Activated CD4-positive, alpha-beta T cell treated with anti-CD3 and anti-CD28 coated beads for 36 hours (primary cell): Measurements from ENCODE around the gene CALD1. TPM values are rescaled to one million over a fixed set of nuclear protein-coding genes. Genes with fewer than 3 reads are reported as not detected.

Source experiments
- ATAC-seq: fragments of 200-7000 bp; cut with Tn5 transposase; one replicate; pipeline ENCODE4 v1.10.0; 2021; ENCODE audit warnings: mild to moderate bottlenecking, moderate library complexity
- CTCF ChIA-PET: fragments of 350-600 bp; sonication (Branson Sonifier 250); formaldehyde crosslinking; loops from one replicate; lab custom pipeline; 2021; ENCODE audit warnings: antibody characterized with exemption; lab: Charles Lee
- POLR2A ChIA-PET: fragments of 350-600 bp; sonication (Branson Sonifier 250); formaldehyde crosslinking; loops from one replicate; lab custom pipeline; 2021; ENCODE audit warnings: antibody characterized with exemption, inconsistent platforms; lab: Charles Lee
- DNase-seq: peaks from one replicate; pipeline ENCODE4 v3.0.0-alpha.2; 2020
- H3K27ac Mint-ChIP-seq: one replicate; pipeline ENCODE4 v1.8.0; 2021; ENCODE audit warnings: mixed read lengths
- H3K27me3 Mint-ChIP-seq: one replicate; pipeline ENCODE4 v1.8.0; 2021; ENCODE audit warnings: mixed read lengths
- H3K36me3 Mint-ChIP-seq: one replicate; pipeline ENCODE4 v1.8.0; 2021; ENCODE audit warnings: low read depth, mixed read lengths
- H3K4me1 Mint-ChIP-seq: one replicate; pipeline ENCODE4 v1.8.0; 2021; ENCODE audit warnings: mixed read lengths
- H3K4me3 Mint-ChIP-seq: one replicate; pipeline ENCODE4 v1.8.0; 2021; ENCODE audit warnings: mild to moderate bottlenecking, moderate library complexity, mixed read lengths
- H3K9me3 Mint-ChIP-seq: one replicate; pipeline ENCODE4 v1.8.0; 2021; ENCODE audit warnings: low read depth, mixed read lengths
- intact Hi-C, 2 experiments: fragments of 100-400 bp; cut with DNase I in 1 of 2; cut with micrococcal nuclease in 1 of 2; formaldehyde crosslinking; loops; one replicate each; pipeline versions ENCODE4 v1.14.2 to v1.15.1; 2022 to 2024; cut with DNase I, micrococcal nuclease
- total RNA-seq, 2 experiments: library from RNA; stranded (reverse); gene quantifications; one replicate each; pipeline ENCODE4 v1.2.3, GENCODE V29; 2021

CALD1 gene
- total RNA-seq, 2 experiments from 2014 or later: 8.5 to 8.7 TPM

DNA sequence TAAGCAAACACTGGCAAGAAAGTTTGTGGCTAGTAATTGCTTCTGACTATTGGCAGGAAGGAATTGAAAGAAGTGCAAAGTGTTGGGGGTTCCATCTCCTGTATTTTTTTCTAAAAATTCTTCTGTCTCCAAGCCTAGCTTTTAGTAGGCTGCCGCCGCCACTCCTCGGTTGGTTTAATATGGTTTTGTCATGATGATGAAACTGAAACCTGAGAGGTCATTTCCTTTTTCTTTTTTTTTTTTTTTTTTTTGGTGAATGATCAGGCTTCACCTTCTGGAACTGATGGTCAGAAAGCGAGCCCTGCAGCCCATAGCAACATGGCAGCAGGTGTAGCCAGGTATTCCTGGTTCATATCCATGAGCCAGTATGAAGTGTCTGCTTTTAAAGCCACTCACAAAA, 131.5 kb downstream of the CALD1 start:
- ChIA-PET POLR2A (no interaction called here), CTCF (no interaction called here)
- no peaks in the 10 kb centered on the region for H3K9me3 Mint-ChIP-seq
- intact Hi-C loops: no loop called here
- H3K4me1 Mint-ChIP-seq: peaks cover 13% of the 10 kb centered on the region
- ATAC-seq: no peak
- no peak overlapping the region for H3K4me3 Mint-ChIP-seq
- H3K27me3 Mint-ChIP-seq: no peaks in the 10 kb centered on the region
- DNase-seq: no peak
- H3K36me3 Mint-ChIP-seq: no peaks in the 10 kb centered on the region
- no peak overlapping the region for H3K27ac Mint-ChIP-seq

- no peaks in the 10 kb centered on the region for H3K9me3 Mint-ChIP-seq
- ATAC-seq: no peak
- no peaks in the 10 kb centered on the region for H3K27me3 Mint-ChIP-seq
- ChIA-PET CTCF (interaction anchor here (1.0 kb wide), 1 partner anchor 35 kb away, joined by 3 read pairs; no protein-coding TSS in a partner anchor), POLR2A (no interaction called here)
- intact Hi-C loops: no loop called here
- DNase-seq: no peak
- H3K27ac Mint-ChIP-seq: no peak overlapping the region
- H3K4me1 Mint-ChIP-seq: peaks cover 19% of the 10 kb centered on the region
- no peak overlapping the region for H3K4me3 Mint-ChIP-seq
- no peaks in the 10 kb centered on the region for H3K36me3 Mint-ChIP-seq
Observed at GRCh38 chr7:134916171-134916883, 136.9 kb downstream of the CALD1 start.

- Mint-ChIP-seq H3K4me3 (no peak overlapping the region), H3K9me3 (no peaks in the 10 kb centered on the region), H3K4me1 (peaks cover 19% of the 10 kb centered on the region), H3K27ac (no peak overlapping the region), H3K36me3 (no peaks in the 10 kb centered on the region), H3K27me3 (no peaks in the 10 kb centered on the region)
- ChIA-PET CTCF (no interaction called here), POLR2A (no interaction called here)
- no peak for DNase-seq
- intact Hi-C loops: no loop called here
- peak; percentile 62 for ATAC-seq
Observed at GRCh38 chr7:134919240-134919641, 139.8 kb downstream of the CALD1 start.

GRCh38 chr7:134920026-134920753, 140.8 kb downstream of the CALD1 start:
- Mint-ChIP-seq H3K4me1 (peaks cover 19% of the 10 kb centered on the region), H3K27ac (no peak overlapping the region), H3K4me3 (no peak overlapping the region), H3K27me3 (no peaks in the 10 kb centered on the region), H3K36me3 (no peaks in the 10 kb centered on the region), H3K9me3 (peaks cover 5% of the 10 kb centered on the region)
- ATAC-seq (peak; percentile 85), DNase-seq (no peak)
- CTCF ChIA-PET: interaction anchor here (0.9 kb wide), 2 partner anchors 12 to 34 kb away, joined by 4 to 5 read pairs; no protein-coding TSS in a partner anchor
- POLR2A ChIA-PET: no interaction called here
- intact Hi-C loops: loop anchor here in 1 of 2 experiments (1.0 kb wide), 2 partner anchors 12 to 182 kb away; no protein-coding TSS in a partner anchor

DNA sequence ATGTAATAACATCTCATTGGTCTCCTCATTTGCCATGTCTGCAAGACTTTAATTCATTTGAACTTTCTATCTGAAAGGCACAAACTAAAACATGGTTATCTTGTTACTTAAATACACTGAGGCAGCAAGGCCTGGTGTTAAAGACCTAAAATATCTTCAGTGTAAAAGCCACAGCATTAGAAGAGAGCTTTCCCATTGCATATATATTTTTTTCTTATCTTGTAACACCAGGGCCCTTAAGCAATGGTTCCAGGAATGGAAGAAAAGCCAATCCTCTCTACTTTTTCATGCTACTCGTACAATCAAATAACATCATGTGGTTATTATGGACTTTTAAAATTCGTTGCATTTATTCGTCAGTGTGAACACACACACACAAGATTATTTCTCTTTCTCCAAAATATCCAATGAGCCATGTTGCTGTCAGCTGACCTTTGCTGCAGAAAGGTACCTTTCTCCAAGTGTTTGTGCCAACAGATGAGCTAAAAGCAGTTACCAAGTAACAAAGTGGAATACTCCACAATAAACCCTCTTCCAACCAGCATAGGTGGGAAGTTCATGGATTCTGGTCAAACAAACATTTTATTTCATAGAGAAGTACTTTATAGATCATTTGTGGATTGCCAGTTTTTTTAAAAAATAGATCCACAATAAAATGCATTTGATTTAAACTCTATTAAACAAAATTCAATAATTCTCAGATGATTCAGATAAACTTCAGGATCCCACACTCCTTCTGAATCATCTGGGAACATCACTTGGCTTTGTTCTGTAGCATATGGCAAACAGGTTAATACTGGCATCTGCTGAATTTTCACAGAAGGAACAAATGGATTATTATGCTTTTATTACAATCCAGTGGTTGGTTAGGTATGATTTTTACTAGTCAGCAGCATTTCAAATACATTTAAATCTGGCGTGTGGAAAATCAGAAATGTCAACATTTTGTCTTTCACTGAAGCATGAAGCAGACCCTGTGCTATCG, 143.6 kb downstream of the CALD1 start:
- Mint-ChIP-seq H3K27ac (no peak overlapping the region), H3K4me1 (peaks cover 19% of the 10 kb centered on the region), H3K4me3 (no peak overlapping the region), H3K9me3 (peaks cover 5% of the 10 kb centered on the region), H3K27me3 (no peaks in the 10 kb centered on the region), H3K36me3 (no peaks in the 10 kb centered on the region)
- ChIA-PET CTCF (interaction anchor here (0.6 kb wide), 1 partner anchor 83 kb away, joined by 3 read pairs; no protein-coding TSS in a partner anchor), POLR2A (no interaction called here)
- intact Hi-C loops: no loop called here
- no peak for DNase-seq
- no peak for ATAC-seq

DNA sequence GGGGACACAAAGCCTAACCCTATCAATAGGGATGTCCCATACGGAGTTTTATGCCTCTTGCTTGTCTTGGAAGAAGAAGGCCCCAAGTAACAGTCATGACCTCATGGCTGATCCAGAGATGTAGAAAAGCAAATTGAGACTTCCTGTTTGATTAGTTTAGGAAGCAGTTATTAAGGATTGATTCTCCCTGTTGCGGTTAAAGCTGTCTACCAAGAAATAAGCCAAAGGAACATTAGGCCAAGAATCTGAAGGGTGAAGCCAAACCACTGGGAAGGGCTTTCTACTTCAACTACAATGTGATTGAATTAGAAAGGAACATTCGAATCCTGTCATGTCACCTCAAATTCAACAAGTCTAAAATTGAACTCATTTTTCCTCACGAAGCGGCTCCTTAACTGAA, 146.3 kb downstream of the CALD1 start:
- peaks cover 5% of the 10 kb centered on the region for H3K9me3 Mint-ChIP-seq
- intact Hi-C loops: no loop called here
- POLR2A ChIA-PET: no interaction called here
- no peak overlapping the region for H3K4me3 Mint-ChIP-seq
- peaks cover 2% of the 10 kb centered on the region for H3K4me1 Mint-ChIP-seq
- DNase-seq: no peak
- H3K36me3 Mint-ChIP-seq: no peaks in the 10 kb centered on the region
- CTCF ChIA-PET: no interaction called here
- H3K27me3 Mint-ChIP-seq: no peaks in the 10 kb centered on the region
- no peak for ATAC-seq
- H3K27ac Mint-ChIP-seq: no peak overlapping the region

DNA sequence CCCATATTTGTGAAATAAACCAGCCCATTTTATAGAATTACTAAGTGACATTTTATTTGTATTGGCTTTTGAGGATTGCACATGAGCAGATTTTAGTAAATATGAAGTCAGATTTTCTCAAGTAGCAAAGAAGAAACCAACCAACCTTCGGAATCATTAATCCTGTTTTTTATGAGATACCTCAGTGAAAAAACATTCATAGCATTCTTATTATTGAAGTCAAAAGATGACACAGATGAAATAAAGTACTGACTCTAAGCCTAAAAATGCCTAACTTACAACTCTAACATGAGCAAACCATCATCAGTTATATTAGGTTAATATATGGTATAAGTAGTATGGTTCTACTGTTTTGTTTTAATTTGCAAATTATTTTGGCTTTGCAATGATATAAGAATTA, 147.0 kb downstream of the CALD1 start:
- DNase-seq (no peak), ATAC-seq (no peak)
- H3K4me1 Mint-ChIP-seq: no peaks in the 10 kb centered on the region
- no peaks in the 10 kb centered on the region for H3K27me3 Mint-ChIP-seq
- no peak overlapping the region for H3K4me3 Mint-ChIP-seq
- H3K9me3 Mint-ChIP-seq: peaks cover 5% of the 10 kb centered on the region
- ChIA-PET CTCF (interaction anchor here (1.5 kb wide), 1 partner anchor 16 kb away, joined by 5 read pairs; no protein-coding TSS in a partner anchor), POLR2A (no interaction called here)
- no peaks in the 10 kb centered on the region for H3K36me3 Mint-ChIP-seq
- intact Hi-C loops: no loop called here
- no peak overlapping the region for H3K27ac Mint-ChIP-seq

DNA sequence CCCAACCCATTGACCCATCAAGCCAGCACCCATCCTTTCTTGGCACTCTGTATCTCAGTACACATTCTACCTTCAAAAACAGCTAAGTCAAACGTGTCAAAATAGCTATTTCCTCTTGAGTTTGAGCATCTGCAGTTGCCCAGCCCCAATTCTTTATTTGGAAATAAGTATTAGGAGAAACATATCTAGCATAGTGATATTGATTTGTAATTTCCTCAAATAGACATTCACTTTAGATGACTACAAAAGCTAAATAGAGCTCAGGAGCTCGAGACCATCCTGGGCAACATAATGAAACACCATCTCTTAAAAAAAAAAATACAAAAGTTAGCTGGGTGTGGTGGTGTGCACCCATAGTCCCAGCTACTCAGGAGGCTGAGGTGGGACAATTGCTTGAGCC, 147.6 kb downstream of the CALD1 start:
- no peaks in the 10 kb centered on the region for H3K4me1 Mint-ChIP-seq
- ATAC-seq (no peak), DNase-seq (no peak)
- H3K36me3 Mint-ChIP-seq: no peaks in the 10 kb centered on the region
- POLR2A ChIA-PET: no interaction called here
- H3K27me3 Mint-ChIP-seq: no peaks in the 10 kb centered on the region
- no peak overlapping the region for H3K27ac Mint-ChIP-seq
- H3K4me3 Mint-ChIP-seq: no peak overlapping the region
- peaks cover 5% of the 10 kb centered on the region for H3K9me3 Mint-ChIP-seq
- CTCF ChIA-PET: interaction anchor here (0.8 to 1.5 kb wide), 3 partner anchors 15 to 50 kb away, joined by 3 to 5 read pairs (median 3); no protein-coding TSS in a partner anchor
- intact Hi-C loops: no loop called here

- no peak overlapping the region for H3K4me3 Mint-ChIP-seq
- intact Hi-C loops: no loop called here
- H3K27ac Mint-ChIP-seq: no peak overlapping the region
- POLR2A ChIA-PET: no interaction called here
- DNase-seq: no peak
- peaks cover 5% of the 10 kb centered on the region for H3K9me3 Mint-ChIP-seq
- H3K27me3 Mint-ChIP-seq: no peaks in the 10 kb centered on the region
- no peaks in the 10 kb centered on the region for H3K36me3 Mint-ChIP-seq
- CTCF ChIA-PET: interaction anchor here (1.3 to 1.5 kb wide), 2 partner anchors 15 to 51 kb away, joined by 3 to 5 read pairs; no protein-coding TSS in a partner anchor
- ATAC-seq: no peak
- H3K4me1 Mint-ChIP-seq: peaks cover under 1% of the 10 kb centered on the region
Observed at GRCh38 chr7:134927723-134928122, 148.3 kb downstream of the CALD1 start.

GRCh38 chr7:134928554-134928953, 149.1 kb downstream of the CALD1 start:
- ChIA-PET CTCF (no interaction called here), POLR2A (no interaction called here)
- Mint-ChIP-seq H3K27me3 (no peaks in the 10 kb centered on the region), H3K4me1 (peaks cover 8% of the 10 kb centered on the region), H3K9me3 (peaks cover 5% of the 10 kb centered on the region), H3K27ac (no peak overlapping the region), H3K36me3 (no peaks in the 10 kb centered on the region), H3K4me3 (no peak overlapping the region)
- DNase-seq (no peak), ATAC-seq (no peak)
- intact Hi-C loops: no loop called here

GRCh38 chr7:134931487-134931886, 152.1 kb downstream of the CALD1 start:
- ChIA-PET CTCF (no interaction called here), POLR2A (no interaction called here)
- H3K4me1 Mint-ChIP-seq: peaks cover 12% of the 10 kb centered on the region
- peaks cover 2% of the 10 kb centered on the region for H3K27me3 Mint-ChIP-seq
- DNase-seq (no peak), ATAC-seq (no peak)
- H3K36me3 Mint-ChIP-seq: no peaks in the 10 kb centered on the region
- no peak overlapping the region for H3K4me3 Mint-ChIP-seq
- no peak overlapping the region for H3K27ac Mint-ChIP-seq
- intact Hi-C loops: no loop called here
- no peaks in the 10 kb centered on the region for H3K9me3 Mint-ChIP-seq
